HG02588 (cell line): ENCODE data around the gene FGD5.

ENCODE experiments used
- ATAC-seq: cut with Tn5 transposase; IDR thresholded peaks from one replicate; pipeline ENCODE4 v1.9.1; 2021; ENCODE audit warnings: mild to moderate bottlenecking, moderate library complexity; ENCODE audit not compliant: unreplicated experiment

The FGD5 gene

DNA sequence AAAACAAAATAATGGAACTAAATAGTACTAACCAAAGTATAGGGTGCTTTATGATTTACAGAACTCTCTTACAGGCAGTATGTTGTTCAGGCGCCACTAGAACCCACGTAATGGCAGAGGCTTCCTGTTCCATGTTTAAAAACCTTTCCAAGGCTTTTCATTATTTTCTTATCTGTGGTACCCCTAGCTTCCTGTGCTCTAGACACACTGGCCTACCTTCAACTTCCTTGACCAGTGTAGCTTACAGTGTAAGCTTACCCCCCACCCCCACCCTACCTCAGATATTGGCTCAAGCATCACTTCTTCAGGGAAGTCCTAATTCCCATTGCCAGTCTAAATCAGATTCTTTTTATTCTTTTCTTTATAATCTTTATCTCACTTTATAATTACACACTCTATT lies 131.5 kb downstream of the FGD5 start:
- ATAC-seq = no peak

DNA sequence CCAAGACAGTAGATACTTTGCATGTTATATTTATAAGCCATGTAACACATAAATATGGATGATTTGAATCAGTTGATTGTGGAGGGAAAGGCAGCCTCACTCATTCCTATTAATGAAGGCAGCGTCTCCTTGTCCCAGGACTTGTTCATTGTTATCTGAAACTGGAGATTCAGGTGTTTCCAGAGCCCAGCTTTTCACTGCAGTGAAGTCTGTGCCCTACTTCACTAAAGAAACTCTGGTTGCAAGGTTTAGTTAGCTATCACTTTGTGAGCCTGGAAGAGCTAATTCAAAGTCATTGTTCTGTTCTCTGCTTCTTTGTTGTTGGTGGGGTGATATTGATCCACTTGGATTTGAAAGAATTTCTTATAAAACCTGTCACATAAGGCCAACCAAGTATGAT lies 138.4 kb downstream of the FGD5 start:
- ATAC-seq = no peak

DNA sequence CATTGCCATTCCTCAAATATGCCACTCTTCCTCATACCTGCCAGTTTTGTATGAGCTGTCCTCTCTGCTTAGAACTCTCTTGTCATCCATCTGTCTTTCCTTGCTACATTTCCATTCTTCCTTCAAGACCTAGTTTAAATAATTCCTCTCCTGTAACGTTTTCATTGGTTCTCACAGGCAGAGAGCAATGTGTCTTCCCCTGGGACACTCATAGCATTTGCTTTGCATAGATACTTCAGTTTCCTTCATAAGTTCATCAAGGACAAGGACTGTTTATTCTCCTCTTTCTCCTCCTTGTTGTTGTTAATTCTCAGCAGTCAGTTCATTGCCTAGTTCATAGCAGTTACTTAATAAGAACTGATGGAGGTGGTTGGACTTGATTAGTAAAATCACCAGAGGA lies 139.2 kb downstream of the FGD5 start:
- ATAC-seq = no peak

DNA sequence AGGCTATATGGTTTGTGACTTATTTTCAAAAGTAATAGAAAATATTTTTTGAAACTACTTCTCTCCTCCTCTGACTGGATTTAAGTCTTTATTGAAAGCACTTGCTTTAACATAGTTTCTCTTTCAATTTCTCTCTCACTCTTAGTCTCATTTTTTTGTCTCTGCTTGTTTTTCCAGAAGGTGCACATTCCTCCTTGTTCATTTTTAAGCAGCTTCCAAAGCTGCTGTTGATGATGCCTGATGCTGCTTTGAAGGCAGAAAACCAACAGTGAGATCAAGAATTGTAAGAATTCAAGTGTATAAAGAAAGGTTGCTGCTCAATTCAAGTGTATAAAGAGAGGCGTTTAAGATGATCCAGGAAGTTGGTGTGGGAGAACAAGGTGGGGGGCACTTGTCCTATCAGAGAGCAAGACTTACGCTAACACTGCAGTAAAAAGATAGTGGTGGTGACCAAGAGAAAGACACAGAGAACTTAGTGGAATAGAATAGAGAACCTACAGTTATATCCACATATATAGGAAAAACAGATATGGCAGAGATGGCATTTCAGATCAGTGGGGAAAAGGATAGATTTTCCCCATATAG lies 140.7 kb downstream of the FGD5 start:
- ATAC-seq = no peak

DNA sequence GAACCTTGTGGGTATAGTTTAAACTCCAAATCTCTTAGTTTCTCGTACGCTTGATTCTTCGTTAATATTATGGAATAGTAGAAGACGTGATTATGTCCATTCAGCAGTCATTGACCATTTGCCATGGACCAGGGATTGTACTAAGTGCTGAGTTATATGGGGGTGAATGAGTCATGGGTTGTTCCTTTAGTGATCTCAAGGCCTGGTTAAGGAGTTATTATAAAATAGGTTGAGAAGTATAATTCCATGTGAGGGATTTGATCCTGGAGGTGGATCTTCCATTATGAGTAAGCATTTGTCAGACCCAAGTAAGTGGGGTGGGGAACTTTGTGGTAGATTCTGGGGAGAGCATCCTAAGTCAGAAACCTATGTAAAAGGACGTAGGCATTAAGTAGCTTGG lies 144.0 kb downstream of the FGD5 start:
- no peak for ATAC-seq

DNA sequence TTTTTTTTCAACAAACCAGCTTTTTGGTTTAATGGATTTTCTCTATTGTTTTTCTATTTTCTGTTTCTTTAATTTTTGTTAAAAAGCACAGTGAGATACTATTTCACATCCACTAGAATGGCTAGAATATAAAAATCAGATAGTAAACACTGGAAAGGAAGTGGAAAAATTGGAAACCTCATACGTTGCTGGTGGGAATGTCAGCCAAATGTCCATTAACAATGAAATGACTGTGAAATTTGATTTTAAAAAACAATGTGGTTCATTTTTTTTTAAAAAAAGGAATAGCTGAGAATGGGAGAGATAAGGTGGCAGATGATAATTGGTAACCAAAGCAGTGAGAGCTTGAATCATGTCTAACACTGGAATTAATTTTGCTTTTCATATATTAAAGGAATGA lies 148.5 kb downstream of the FGD5 start:
- ATAC-seq = no peak

DNA sequence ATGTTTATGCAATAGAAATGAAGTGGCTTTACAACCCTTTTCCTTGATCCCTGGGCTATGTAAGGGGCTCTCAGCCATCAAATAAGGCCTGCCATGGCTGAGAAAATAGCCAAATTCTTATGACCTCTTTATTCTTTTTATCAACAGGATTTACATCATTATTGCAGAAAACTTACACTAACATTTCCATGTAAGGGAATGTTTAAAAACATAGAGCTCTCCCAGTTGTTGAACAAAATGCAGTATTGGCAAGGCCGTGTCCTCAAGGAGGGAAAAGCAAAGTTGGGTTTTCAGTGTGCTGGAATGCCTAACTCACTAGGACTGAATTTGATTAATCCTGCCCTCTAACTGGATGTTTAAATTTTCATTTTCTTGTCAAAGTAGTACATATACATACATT lies 150.9 kb downstream of the FGD5 start:
- no peak for ATAC-seq

DNA sequence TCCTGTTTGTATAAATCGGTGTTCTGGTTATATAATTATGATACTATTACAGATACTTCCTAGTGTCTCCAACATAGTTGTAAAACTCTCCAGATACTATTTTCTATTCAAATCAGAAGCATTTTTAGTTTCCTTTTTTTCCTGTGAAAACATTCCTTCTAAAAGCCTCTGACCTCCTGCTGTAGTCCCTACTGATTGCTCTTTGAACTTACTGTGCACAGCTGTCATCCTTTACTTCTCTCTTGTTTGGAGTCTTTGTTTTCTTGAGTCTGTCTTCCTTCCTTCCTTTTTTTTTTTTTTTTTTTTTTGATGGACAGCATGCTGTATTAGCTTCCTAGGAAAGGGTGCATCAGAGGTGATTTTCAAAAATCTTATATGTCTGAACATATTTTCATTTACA lies 157.6 kb downstream of the FGD5 start:
- ATAC-seq = no peak

DNA sequence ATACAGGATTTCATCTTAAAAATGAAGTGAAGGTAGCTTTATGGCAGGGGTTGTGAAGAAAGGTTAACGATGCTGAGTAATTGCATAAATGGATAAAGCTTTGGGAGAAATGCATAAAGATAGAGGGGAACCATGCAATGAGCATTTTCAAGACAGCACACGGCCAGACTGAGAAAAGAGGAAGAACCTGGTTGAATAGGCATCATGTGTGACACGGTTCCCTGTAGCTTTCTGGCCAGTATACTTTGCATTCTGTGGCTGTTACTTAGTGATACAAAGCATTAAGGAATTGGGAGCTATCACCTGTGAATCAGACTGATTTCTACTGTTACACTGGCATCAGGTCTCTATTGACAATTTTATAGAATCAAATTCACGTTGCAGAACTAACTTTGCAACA lies 161.9 kb downstream of the FGD5 start:
- no peak for ATAC-seq
